GDM1 (cell line): Measurements from ENCODE around the gene PIK3R6.

Source experiments
- DNase-seq: peaks from one replicate; lab custom pipeline; 2025; lab: John Stamatoyannopoulos, UW

Gene PIK3R6

GRCh38 chr17:8855477-8856204 is 11.8 kb downstream of the PIK3R6 start:
- DNase-seq: no peak

GRCh38 chr17:8851600-8851999 is 15.9 kb downstream of the PIK3R6 start:
- DNase-seq: no peak

GRCh38 chr17:8849311-8850041 is 18.0 kb downstream of the PIK3R6 start:
- no peak for DNase-seq

GRCh38 chr17:8847891-8848290 is 19.6 kb downstream of the PIK3R6 start:
- no peak for DNase-seq

- no peak for DNase-seq
These were observed 20.7 kb downstream of the PIK3R6 start for GRCh38 chr17:8846768-8847211.

- DNase-seq: no peak
These were observed 22.9 kb downstream of the PIK3R6 start for GRCh38 chr17:8844229-8845218.

- DNase-seq: no peak
These were observed 24.1 kb downstream of the PIK3R6 start for GRCh38 chr17:8843344-8843743.

- no peak for DNase-seq
These were observed 25.6 kb downstream of the PIK3R6 start for GRCh38 chr17:8841844-8842243.

GRCh38 chr17:8839410-8839935 is 28.0 kb downstream of the PIK3R6 start:
- no peak for DNase-seq

GRCh38 chr17:8838551-8839095 is 28.9 kb downstream of the PIK3R6 start:
- DNase-seq: no peak

- no peak for DNase-seq
These were observed 29.9 kb downstream of the PIK3R6 start for GRCh38 chr17:8837563-8838075.

- DNase-seq: no peak
These were observed 30.5 kb downstream of the PIK3R6 start for GRCh38 chr17:8836821-8837562.

- DNase-seq: no peak
These were observed 31.7 kb downstream of the PIK3R6 start for GRCh38 chr17:8835631-8836364.

GRCh38 chr17:8835106-8835505 is 32.4 kb downstream of the PIK3R6 start:
- no peak for DNase-seq

- no peak for DNase-seq
These were observed 34.6 kb downstream of the PIK3R6 start for GRCh38 chr17:8832711-8833352.

GRCh38 chr17:8831234-8831849 is 36.1 kb downstream of the PIK3R6 start:
- no peak for DNase-seq

GRCh38 chr17:8830141-8830540 is 37.3 kb downstream of the PIK3R6 start:
- DNase-seq: no peak

GRCh38 chr17:8829036-8829941 is 38.2 kb downstream of the PIK3R6 start:
- no peak for DNase-seq
